T-helper 1 cell treated with Interleukin-12 subunit alpha and Interleukin-12 subunit beta and Interleukin-4 antibody, amounts not matched to agents 30 μg/mL and 1 μg/mL, for 36 hours (primary cell): ENCODE results near the gene GLS.
A peak's percentile ranks its signal among the peaks of the same experiment; 100 is the strongest.

Experiments
- H3K27ac Mint-ChIP-seq: one replicate; pipeline ENCODE4 v1.8.0; 2021; ENCODE audit warnings: mild to moderate bottlenecking, mixed read lengths
- H3K27me3 Mint-ChIP-seq: one replicate; pipeline ENCODE4 v1.8.0; 2021; ENCODE audit warnings: low read depth, mixed read lengths
- H3K36me3 Mint-ChIP-seq: one replicate; pipeline ENCODE4 v1.8.0; 2021; ENCODE audit warnings: low read depth, mixed read lengths
- H3K4me1 Mint-ChIP-seq: one replicate; pipeline ENCODE4 v1.8.0; 2021; ENCODE audit warnings: low read depth, mixed read lengths
- H3K4me3 Mint-ChIP-seq: one replicate; pipeline ENCODE4 v1.8.0; 2021; ENCODE audit warnings: mild to moderate bottlenecking, moderate library complexity, mixed read lengths
- H3K9me3 Mint-ChIP-seq: one replicate; pipeline ENCODE4 v1.8.0; 2021; ENCODE audit warnings: mixed read lengths

The GLS gene

DNA sequence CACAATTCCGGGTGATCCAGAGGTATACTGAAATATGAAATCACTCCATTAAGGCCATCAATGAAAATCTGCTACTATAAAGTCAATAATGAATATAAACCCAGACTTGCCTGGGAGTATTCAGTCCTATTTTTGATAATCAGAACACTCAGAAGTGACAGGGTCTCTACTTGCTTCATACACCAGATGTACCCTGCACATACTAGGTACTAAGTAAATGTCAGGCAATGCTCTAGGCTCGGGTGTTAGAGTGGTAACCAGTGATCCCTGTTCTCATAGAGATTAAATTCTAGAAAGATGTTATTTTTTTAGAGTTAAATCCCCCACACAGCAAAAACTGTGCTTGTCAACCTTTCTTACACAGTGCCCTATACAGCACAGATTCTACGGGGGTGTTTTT is 121.0 kb downstream of the GLS start:
- no peaks in the 10 kb centered on the region for H3K27me3 Mint-ChIP-seq
- no peak overlapping the region for H3K4me3 Mint-ChIP-seq
- no peak overlapping the region for H3K27ac Mint-ChIP-seq
- H3K9me3 Mint-ChIP-seq = peaks cover 31% of the 10 kb centered on the region
- H3K36me3 Mint-ChIP-seq = peaks cover 93% of the 10 kb centered on the region
- H3K4me1 Mint-ChIP-seq = peaks cover 64% of the 10 kb centered on the region

- H3K4me3 Mint-ChIP-seq = no peak overlapping the region
- H3K36me3 Mint-ChIP-seq = peaks cover 96% of the 10 kb centered on the region
- no peaks in the 10 kb centered on the region for H3K27me3 Mint-ChIP-seq
- peaks cover 36% of the 10 kb centered on the region for H3K9me3 Mint-ChIP-seq
- H3K27ac Mint-ChIP-seq = peak overlapping the region; percentile 47
- H3K4me1 Mint-ChIP-seq = peaks cover 71% of the 10 kb centered on the region
These were observed 123.0 kb downstream of the GLS start for GRCh38 chr2:191003405-191004309.

- Mint-ChIP-seq H3K27me3 (no peaks in the 10 kb centered on the region), H3K27ac (peak overlapping the region; percentile 9), H3K4me3 (peak overlapping the region; percentile 36), H3K36me3 (peaks cover 92% of the 10 kb centered on the region), H3K4me1 (peaks cover 66% of the 10 kb centered on the region), H3K9me3 (peaks cover 36% of the 10 kb centered on the region)
These were observed 125.7 kb downstream of the GLS start for GRCh38 chr2:191006297-191006696.

DNA sequence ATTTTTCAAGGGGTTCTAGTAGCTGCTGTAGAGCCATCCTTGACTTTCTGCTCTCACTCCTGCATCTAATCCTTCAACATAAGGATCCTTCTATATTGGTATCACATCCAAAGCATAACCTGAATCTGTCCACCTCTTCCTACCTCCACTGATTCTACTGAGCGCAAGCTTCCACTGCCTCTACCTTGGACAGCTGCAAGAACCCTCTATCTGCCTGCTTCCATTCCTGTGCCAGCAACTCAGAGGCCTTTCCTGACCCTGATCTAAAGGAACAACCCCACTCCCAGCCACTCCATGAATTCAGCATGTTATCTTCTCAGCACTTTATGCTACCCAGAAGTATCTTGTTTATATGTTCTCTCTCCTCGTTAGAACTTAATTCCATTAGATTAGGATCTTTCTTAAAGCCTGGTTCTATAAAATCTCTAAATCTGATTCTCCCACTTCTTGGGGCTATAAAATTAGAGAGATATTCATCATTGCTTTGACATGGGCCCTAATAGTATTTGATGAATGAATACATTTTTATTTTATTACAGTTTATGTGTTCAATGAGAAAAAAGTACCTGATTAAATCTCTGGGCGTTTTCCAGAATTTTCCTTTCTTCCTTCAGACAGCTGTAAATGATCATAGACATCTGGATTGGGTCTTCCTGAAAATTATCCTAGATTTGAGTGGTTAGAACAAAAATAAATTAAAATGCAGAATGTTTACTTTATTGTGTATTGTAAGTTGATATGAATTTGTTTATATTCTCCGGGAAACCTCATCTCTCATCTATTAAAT is 126.6 kb downstream of the GLS start:
- Mint-ChIP-seq H3K27me3 (no peaks in the 10 kb centered on the region), H3K9me3 (peaks cover 36% of the 10 kb centered on the region), H3K4me1 (peaks cover 63% of the 10 kb centered on the region), H3K27ac (peak overlapping the region; percentile 76), H3K36me3 (peaks cover 91% of the 10 kb centered on the region), H3K4me3 (peak overlapping the region; percentile 35)

DNA sequence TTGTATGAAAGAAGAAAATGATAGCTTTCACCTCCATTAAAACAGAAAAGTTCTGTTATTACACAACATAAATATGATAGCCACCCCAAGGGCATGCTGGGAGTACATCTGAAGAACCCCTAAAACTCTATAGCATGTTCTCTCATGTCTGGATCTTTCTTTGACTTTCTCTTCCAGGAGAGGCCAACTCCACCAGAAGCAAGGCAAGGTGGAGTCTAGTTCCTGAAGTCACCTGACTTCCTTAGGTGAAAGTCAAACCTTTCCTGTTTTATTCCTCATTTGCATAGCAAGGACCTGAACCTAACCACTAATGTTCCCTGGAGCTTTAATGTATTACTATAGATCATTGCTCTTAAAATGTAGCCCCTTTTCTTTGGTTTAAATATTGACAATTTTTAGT is 127.7 kb downstream of the GLS start:
- Mint-ChIP-seq H3K4me1 (peaks cover 54% of the 10 kb centered on the region), H3K4me3 (peak overlapping the region; percentile 69), H3K27ac (peak overlapping the region; percentile 46), H3K27me3 (no peaks in the 10 kb centered on the region), H3K9me3 (peaks cover 33% of the 10 kb centered on the region), H3K36me3 (peaks cover 81% of the 10 kb centered on the region)

DNA sequence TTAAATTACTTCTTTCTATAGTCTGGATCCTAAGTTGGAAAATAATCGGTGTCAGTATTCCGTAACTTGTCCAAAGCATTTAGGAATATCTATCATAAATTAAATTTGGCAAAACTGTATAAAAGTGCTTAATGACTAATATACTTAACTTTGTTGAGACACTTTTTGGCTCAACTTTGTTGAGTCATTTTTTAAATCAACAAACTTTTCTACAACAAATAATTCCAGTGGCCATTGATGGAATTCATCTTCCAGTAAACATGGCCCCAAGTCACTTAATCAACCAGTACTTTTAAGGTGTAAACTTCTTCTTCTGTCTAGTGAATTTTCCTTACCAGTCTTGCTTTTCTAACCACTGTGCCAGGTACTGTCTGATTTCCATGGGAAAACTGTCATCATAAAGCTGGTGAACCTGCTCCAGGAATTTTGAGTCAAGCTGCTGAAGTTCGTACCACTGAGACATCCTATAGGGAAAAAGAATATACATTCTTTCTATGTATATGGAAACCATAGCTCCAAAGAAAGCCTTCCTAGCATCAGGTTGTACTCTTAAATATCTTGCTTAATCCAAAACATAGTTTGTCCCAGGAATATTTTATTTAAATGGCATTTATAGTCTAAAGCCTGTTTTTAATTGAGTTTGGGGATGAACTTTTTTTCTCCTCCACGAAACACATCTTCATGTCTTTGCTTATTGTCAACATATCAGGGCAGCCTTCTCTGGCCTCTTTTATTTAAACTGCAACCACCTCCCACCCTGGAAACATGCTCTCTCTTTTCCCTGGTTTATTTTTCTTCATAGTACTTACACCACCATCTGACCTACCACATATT is 129.1 kb downstream of the GLS start:
- peak overlapping the region; percentile 73 for H3K4me3 Mint-ChIP-seq
- H3K36me3 Mint-ChIP-seq = peaks cover 66% of the 10 kb centered on the region
- H3K27me3 Mint-ChIP-seq = no peaks in the 10 kb centered on the region
- peak overlapping the region; percentile 21 for H3K27ac Mint-ChIP-seq
- H3K9me3 Mint-ChIP-seq = peaks cover 18% of the 10 kb centered on the region
- peaks cover 51% of the 10 kb centered on the region for H3K4me1 Mint-ChIP-seq

DNA sequence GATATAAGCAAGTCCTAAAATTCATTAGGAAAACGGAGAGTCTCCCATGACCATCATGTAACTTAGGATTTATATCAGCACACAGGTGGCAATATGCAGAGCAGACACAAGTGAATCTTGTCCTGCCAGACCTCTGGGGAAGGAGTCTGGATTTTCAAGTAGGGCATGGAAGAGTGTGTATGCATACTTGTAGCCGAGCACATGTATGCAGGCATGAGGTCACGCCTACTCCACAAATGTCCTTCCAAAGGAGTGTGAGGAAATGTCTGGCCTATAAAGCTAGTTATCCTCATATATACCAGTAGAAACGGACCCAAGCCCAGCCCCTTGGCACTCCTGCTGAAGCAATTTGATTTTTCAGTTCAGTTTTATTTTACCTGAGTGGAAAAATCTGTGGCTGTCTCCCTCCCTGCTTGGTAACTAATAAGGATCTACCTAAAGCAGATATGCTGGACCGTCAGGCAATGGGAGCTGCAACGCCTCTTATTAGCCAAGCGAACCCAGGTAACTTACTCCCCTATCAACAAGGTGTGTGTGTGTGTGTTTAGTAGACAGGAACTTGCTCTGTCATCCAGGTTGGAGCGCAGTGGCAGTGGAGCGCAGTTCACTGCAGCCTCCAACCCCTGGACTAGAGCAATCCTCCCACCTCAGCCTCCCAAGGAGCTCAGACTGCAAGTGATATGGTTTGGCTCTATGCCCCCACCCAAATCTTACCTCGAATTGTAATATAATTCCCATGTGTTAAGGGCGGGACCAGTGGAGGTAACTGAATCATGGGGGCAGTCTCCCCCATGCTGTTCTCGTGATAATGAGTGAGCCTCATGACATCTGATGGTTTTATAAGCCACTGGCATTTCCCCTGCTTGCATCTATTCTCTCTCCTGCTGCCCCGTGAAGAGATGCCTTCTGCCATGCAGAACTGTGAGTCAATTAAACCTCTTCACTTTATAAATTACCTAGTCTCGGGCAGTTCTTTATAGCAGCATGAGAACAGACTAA is 130.6 kb downstream of the GLS start:
- Mint-ChIP-seq H3K4me1 (peaks cover 44% of the 10 kb centered on the region), H3K9me3 (peaks cover 12% of the 10 kb centered on the region), H3K36me3 (peaks cover 57% of the 10 kb centered on the region), H3K27ac (peak overlapping the region; percentile 49), H3K4me3 (no peak overlapping the region), H3K27me3 (no peaks in the 10 kb centered on the region)

GRCh38 chr2:191012346-191012745 is 131.7 kb downstream of the GLS start:
- H3K9me3 Mint-ChIP-seq = peaks cover 8% of the 10 kb centered on the region
- no peak overlapping the region for H3K4me3 Mint-ChIP-seq
- H3K27ac Mint-ChIP-seq = no peak overlapping the region
- peaks cover 43% of the 10 kb centered on the region for H3K4me1 Mint-ChIP-seq
- no peaks in the 10 kb centered on the region for H3K27me3 Mint-ChIP-seq
- H3K36me3 Mint-ChIP-seq = peaks cover 50% of the 10 kb centered on the region

- Mint-ChIP-seq H3K27ac (no peak overlapping the region), H3K27me3 (no peaks in the 10 kb centered on the region), H3K36me3 (peaks cover 43% of the 10 kb centered on the region), H3K4me1 (peaks cover 39% of the 10 kb centered on the region), H3K4me3 (no peak overlapping the region), H3K9me3 (peaks cover 8% of the 10 kb centered on the region)
These were observed 132.4 kb downstream of the GLS start for GRCh38 chr2:191012845-191013681.

DNA sequence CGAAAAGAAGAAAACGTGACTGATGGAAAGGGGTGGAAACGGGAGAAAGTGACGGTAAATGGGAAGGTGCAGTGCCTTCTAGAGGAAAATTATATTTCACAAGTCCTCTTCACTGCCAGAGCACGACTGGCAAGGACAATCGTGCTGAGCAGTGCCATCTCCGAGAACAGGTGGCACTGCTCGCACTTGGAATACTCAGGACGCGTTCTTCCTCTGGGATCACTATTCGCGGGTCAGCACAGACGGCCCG is 133.0 kb downstream of the GLS start:
- H3K36me3 Mint-ChIP-seq = peaks cover 37% of the 10 kb centered on the region
- H3K27ac Mint-ChIP-seq = no peak overlapping the region
- peaks cover 38% of the 10 kb centered on the region for H3K4me1 Mint-ChIP-seq
- no peak overlapping the region for H3K4me3 Mint-ChIP-seq
- H3K9me3 Mint-ChIP-seq = peaks cover 8% of the 10 kb centered on the region
- no peaks in the 10 kb centered on the region for H3K27me3 Mint-ChIP-seq

- peaks cover 39% of the 10 kb centered on the region for H3K4me1 Mint-ChIP-seq
- H3K27me3 Mint-ChIP-seq = no peaks in the 10 kb centered on the region
- H3K36me3 Mint-ChIP-seq = peaks cover 34% of the 10 kb centered on the region
- H3K4me3 Mint-ChIP-seq = no peak within 1 kb of the TSS
- H3K9me3 Mint-ChIP-seq = peaks cover 8% of the 10 kb centered on the region
- H3K27ac Mint-ChIP-seq = no peak within 1 kb of the TSS
These were observed 133.5 kb downstream of the GLS start, which contains the start of gene STAT1 for GRCh38 chr2:191013932-191014652. TSS of gene STAT1 (minus strand) at chr2:191014171. CDS start at chr2:191010003, 4,168 bp downstream.

DNA sequence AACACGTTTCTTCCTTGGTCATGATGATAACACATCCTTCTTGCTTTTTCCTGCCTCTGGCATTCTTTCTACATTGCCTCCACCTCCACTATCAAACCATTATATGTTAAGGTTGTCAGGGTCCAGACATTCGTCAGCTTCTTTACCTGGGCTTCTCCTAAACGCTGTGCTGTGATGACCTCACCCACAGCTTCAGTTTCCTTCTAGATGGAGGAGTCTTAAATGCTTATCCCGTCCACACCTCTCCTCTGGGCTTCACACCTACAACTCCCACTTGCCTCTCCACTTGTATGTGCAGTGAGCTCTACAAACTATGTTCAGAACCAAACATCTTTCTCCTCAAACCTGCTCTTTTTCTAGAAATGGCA is 134.0 kb downstream of the GLS start:
- Mint-ChIP-seq H3K9me3 (peaks cover 8% of the 10 kb centered on the region), H3K36me3 (peaks cover 30% of the 10 kb centered on the region), H3K27me3 (no peaks in the 10 kb centered on the region), H3K4me1 (peaks cover 39% of the 10 kb centered on the region), H3K4me3 (no peak overlapping the region), H3K27ac (no peak overlapping the region)
